ENCODE results near the gene SYT9.

Gene SYT9

DNA sequence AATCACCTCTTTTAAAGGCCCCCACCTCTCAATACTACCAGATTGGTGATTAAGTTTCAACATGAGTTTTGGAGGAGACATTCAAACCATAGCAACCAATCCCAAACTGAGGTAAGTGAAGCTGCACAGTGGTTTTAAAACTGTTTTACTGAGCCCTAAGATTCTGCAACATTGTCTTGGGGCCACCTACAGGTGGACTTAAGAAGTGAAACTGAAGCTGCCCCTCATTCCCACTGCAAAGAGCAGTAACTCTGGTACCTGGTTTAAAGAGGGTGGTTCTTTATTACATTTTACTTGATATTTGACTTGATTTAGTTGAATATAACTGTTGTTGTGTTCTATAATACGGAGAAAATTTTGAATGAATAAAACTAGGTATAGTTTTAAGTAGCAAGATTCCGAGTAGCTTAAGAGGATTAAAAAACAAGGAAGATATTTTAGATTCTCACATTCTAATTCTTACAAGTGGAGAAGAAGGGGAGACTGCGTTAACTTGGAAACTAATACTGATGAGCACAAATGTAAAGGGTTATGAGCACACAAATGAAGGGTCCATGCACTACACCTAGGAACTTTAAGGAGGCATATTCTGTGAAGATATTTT is 26.7 kb downstream of the SYT9 start:
- H3K14ac ChIP-seq (ENCODE audit: low read length): no peak overlapping the region
- no peaks in the 10 kb centered on the region for H3K79me1 ChIP-seq (ENCODE audit: low read length)
- peak in 1 of 2 donors; percentile 33 for DNase-seq
- no peak overlapping the region for H2BK12ac ChIP-seq (ENCODE audit: low read length)
- no peak overlapping the region for H3K23ac ChIP-seq (ENCODE audit: low read length)
- no peak overlapping the region for H3K4me3 ChIP-seq (ENCODE audit: low read depth, low read length)
- H2BK5ac ChIP-seq (ENCODE audit: low read depth, low read length, poor library complexity): no peak overlapping the region
- no peak overlapping the region for H4K8ac ChIP-seq (ENCODE audit: low read depth, low read length)
- no peaks in the 10 kb centered on the region for H3K9me3 ChIP-seq (ENCODE audit: insufficient read depth, low read depth, low read length)
- H3K36me3 ChIP-seq (ENCODE audit: control insufficient read depth in 1 of 2, insufficient read depth in 2 of 2, low read length in 2 of 2): no peaks in the 10 kb centered on the region
- WGBS (ENCODE audit: extremely low coverage, insufficient coverage, insufficient read length): no CpG with 5 or more reads among the region's 3 CpGs
- H4K91ac ChIP-seq (ENCODE audit: low read depth, low read length): no peak overlapping the region
- H2AFZ ChIP-seq (ENCODE audit: insufficient read depth, low read length, poor library complexity): no peak overlapping the region
- H2BK120ac ChIP-seq (ENCODE audit: insufficient read depth, low read length, poor library complexity): no peak overlapping the region
- H3K27ac ChIP-seq (ENCODE audit: low read depth, low read length): no peak overlapping the region
- peaks cover 3 to 4% of the 10 kb centered on the region in 2 experiments for H3K4me1 ChIP-seq (ENCODE audit: control insufficient read depth in 1 of 2, insufficient read depth in 2 of 2, low read length in 2 of 2)
- H4K12ac ChIP-seq (ENCODE audit: low read depth, low read length): no peak overlapping the region
- H3K9ac ChIP-seq (ENCODE audit: low read length): no peak overlapping the region
- H3K27me3 ChIP-seq (ENCODE audit: insufficient read depth, low read length): no peaks in the 10 kb centered on the region
- no peaks in the 10 kb centered on the region for H3K79me2 ChIP-seq (ENCODE audit: control insufficient read depth, insufficient read depth, low read length, poor library complexity)
- H2AK5ac ChIP-seq (ENCODE audit: low read length): no peak overlapping the region
- no peak overlapping the region for H3K18ac ChIP-seq (ENCODE audit: low read length)
- H3K4me2 ChIP-seq (ENCODE audit: low read length): no peak overlapping the region
- no peak overlapping the region for H3K4ac ChIP-seq (ENCODE audit: low read depth, low read length)

DNA sequence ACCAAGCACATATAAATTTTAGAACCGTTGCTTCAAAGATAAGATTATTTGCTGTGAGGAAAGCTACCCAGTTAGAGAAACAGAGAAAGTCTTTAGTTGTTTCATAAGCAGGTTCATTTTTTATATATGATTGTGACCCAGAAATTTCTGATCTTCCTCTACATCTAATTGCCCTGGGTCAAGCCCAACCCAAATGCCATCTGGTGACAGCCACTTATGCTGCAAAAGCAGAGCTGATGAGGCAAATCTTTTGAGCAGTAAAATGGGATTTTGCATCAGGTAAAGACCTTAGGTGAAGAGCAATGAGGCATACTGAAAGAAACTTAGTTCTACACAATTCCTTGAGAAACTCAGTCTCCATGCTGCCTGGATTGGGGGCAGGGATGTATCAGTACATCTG is 28.0 kb downstream of the SYT9 start:
- no CpG with 5 or more reads among the region's 1 CpG for WGBS (ENCODE audit: extremely low coverage, insufficient coverage, insufficient read length)
- DNase-seq: no peak
- Histone ChIP-seq H2BK12ac (ENCODE audit: low read length) (no peak overlapping the region), H3K79me1 (ENCODE audit: low read length) (no peaks in the 10 kb centered on the region), H3K9me3 (ENCODE audit: insufficient read depth, low read depth, low read length) (no peaks in the 10 kb centered on the region), H3K4me2 (ENCODE audit: low read length) (no peak overlapping the region), H2BK120ac (ENCODE audit: insufficient read depth, low read length, poor library complexity) (peak overlapping the region; percentile 33), H4K12ac (ENCODE audit: low read depth, low read length) (no peak overlapping the region), H3K27ac (ENCODE audit: low read depth, low read length) (no peak overlapping the region), H3K27me3 (ENCODE audit: insufficient read depth, low read length) (no peaks in the 10 kb centered on the region), H2AK5ac (ENCODE audit: low read length) (no peak overlapping the region), H3K4me3 (ENCODE audit: low read depth, low read length) (no peak overlapping the region), H3K4me1 (ENCODE audit: control insufficient read depth in 1 of 2, insufficient read depth in 2 of 2, low read length in 2 of 2) (peaks cover 3 to 4% of the 10 kb centered on the region in 2 experiments), H3K23ac (ENCODE audit: low read length) (no peak overlapping the region), H3K9ac (ENCODE audit: low read length) (no peak overlapping the region), H3K79me2 (ENCODE audit: control insufficient read depth, insufficient read depth, low read length, poor library complexity) (no peaks in the 10 kb centered on the region), H3K18ac (ENCODE audit: low read length) (no peak overlapping the region), H2AFZ (ENCODE audit: insufficient read depth, low read length, poor library complexity) (no peak overlapping the region), H3K4ac (ENCODE audit: low read depth, low read length) (no peak overlapping the region), H3K36me3 (ENCODE audit: control insufficient read depth in 1 of 2, insufficient read depth in 2 of 2, low read length in 2 of 2) (no peaks in the 10 kb centered on the region), H4K91ac (ENCODE audit: low read depth, low read length) (no peak overlapping the region), H3K14ac (ENCODE audit: low read length) (no peak overlapping the region), H2BK5ac (ENCODE audit: low read depth, low read length, poor library complexity) (no peak overlapping the region), H4K8ac (ENCODE audit: low read depth, low read length) (no peak overlapping the region)

DNA sequence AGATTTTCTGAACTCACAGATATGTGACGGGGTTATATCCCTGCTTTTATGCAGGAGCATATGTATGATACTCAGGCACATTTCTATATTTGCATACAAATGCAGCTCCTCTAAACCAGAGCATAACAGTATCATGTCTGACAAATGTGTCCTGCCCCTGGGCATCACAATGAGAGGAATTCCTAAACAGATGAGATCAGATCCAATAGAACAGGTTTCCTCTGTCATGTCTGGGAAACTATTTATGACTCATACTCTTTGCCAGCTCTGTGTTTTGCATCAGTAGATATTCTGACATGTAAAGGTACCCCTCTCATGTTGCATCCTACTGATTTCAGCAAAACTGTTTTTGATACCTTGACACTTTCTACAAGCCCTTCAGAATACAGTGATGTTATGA is 29.4 kb downstream of the SYT9 start:
- no peak overlapping the region for H2BK120ac ChIP-seq (ENCODE audit: insufficient read depth, low read length, poor library complexity)
- WGBS (ENCODE audit: extremely low coverage, insufficient coverage, insufficient read length): no CpG with 5 or more reads among the region's 1 CpG
- no peak overlapping the region for H4K8ac ChIP-seq (ENCODE audit: low read depth, low read length)
- H3K14ac ChIP-seq (ENCODE audit: low read length): no peak overlapping the region
- no peak overlapping the region for H2AFZ ChIP-seq (ENCODE audit: insufficient read depth, low read length, poor library complexity)
- no peaks in the 10 kb centered on the region for H3K79me1 ChIP-seq (ENCODE audit: low read length)
- H4K12ac ChIP-seq (ENCODE audit: low read depth, low read length): no peak overlapping the region
- H3K27ac ChIP-seq (ENCODE audit: low read depth, low read length): peak overlapping the region; percentile 30
- H4K91ac ChIP-seq (ENCODE audit: low read depth, low read length): no peak overlapping the region
- no peaks in the 10 kb centered on the region for H3K79me2 ChIP-seq (ENCODE audit: control insufficient read depth, insufficient read depth, low read length, poor library complexity)
- peaks cover 4% of the 10 kb centered on the region for H3K9me3 ChIP-seq (ENCODE audit: insufficient read depth, low read depth, low read length)
- H2BK5ac ChIP-seq (ENCODE audit: low read depth, low read length, poor library complexity): no peak overlapping the region
- no peak overlapping the region for H3K4me3 ChIP-seq (ENCODE audit: low read depth, low read length)
- no peak overlapping the region for H2BK12ac ChIP-seq (ENCODE audit: low read length)
- no peak overlapping the region for H3K9ac ChIP-seq (ENCODE audit: low read length)
- DNase-seq: peak; percentile 88 to 97
- H3K4me2 ChIP-seq (ENCODE audit: low read length): peak overlapping the region; percentile 52
- H2AK5ac ChIP-seq (ENCODE audit: low read length): no peak overlapping the region
- no peak overlapping the region for H3K18ac ChIP-seq (ENCODE audit: low read length)
- no peak overlapping the region for H3K23ac ChIP-seq (ENCODE audit: low read length)
- H3K27me3 ChIP-seq (ENCODE audit: insufficient read depth, low read length): no peaks in the 10 kb centered on the region
- no peak overlapping the region for H3K4ac ChIP-seq (ENCODE audit: low read depth, low read length)
- H3K36me3 ChIP-seq (ENCODE audit: control insufficient read depth in 1 of 2, insufficient read depth in 2 of 2, low read length in 2 of 2): peaks cover 0 to 3% of the 10 kb centered on the region in 2 experiments
- peaks cover 3 to 4% of the 10 kb centered on the region in 2 experiments for H3K4me1 ChIP-seq (ENCODE audit: control insufficient read depth in 1 of 2, insufficient read depth in 2 of 2, low read length in 2 of 2)

DNA sequence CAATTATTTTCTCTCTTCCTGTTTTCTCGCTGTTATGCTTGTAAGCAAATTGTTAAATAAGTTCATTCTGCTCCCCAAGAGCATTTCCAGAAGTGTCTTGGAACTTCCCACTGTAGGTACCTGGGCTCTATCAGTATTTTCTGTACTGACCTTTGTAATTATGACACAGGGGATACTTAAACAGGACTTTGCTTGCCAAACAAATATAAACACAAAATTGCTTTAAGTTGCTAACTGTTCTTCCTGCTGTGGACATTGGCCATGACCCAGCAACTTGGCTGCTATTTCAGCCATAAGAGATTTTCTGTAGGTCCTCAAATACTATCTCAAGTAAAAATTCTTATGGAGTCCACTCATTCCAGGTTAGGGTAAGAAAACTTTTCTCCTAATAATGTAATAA is 30.1 kb downstream of the SYT9 start:
- Histone ChIP-seq H3K27me3 (ENCODE audit: insufficient read depth, low read length) (no peaks in the 10 kb centered on the region), H2AFZ (ENCODE audit: insufficient read depth, low read length, poor library complexity) (no peak overlapping the region), H2BK12ac (ENCODE audit: low read length) (peak overlapping the region; percentile 40), H3K23ac (ENCODE audit: low read length) (no peak overlapping the region), H4K12ac (ENCODE audit: low read depth, low read length) (no peak overlapping the region), H2AK5ac (ENCODE audit: low read length) (no peak overlapping the region), H3K4me2 (ENCODE audit: low read length) (no peak overlapping the region), H3K4me1 (ENCODE audit: control insufficient read depth in 1 of 2, insufficient read depth in 2 of 2, low read length in 2 of 2) (peaks cover 3 to 4% of the 10 kb centered on the region in 2 experiments), H3K79me2 (ENCODE audit: control insufficient read depth, insufficient read depth, low read length, poor library complexity) (no peaks in the 10 kb centered on the region), H2BK5ac (ENCODE audit: low read depth, low read length, poor library complexity) (no peak overlapping the region), H3K9ac (ENCODE audit: low read length) (no peak overlapping the region), H3K4me3 (ENCODE audit: low read depth, low read length) (no peak overlapping the region), H3K4ac (ENCODE audit: low read depth, low read length) (no peak overlapping the region), H3K14ac (ENCODE audit: low read length) (no peak overlapping the region), H3K27ac (ENCODE audit: low read depth, low read length) (peak overlapping the region; percentile 45), H3K36me3 (ENCODE audit: control insufficient read depth in 1 of 2, insufficient read depth in 2 of 2, low read length in 2 of 2) (peaks cover 0 to 3% of the 10 kb centered on the region in 2 experiments), H3K18ac (ENCODE audit: low read length) (no peak overlapping the region), H3K9me3 (ENCODE audit: insufficient read depth, low read depth, low read length) (peaks cover 5% of the 10 kb centered on the region), H4K91ac (ENCODE audit: low read depth, low read length) (no peak overlapping the region), H3K79me1 (ENCODE audit: low read length) (no peaks in the 10 kb centered on the region), H2BK120ac (ENCODE audit: insufficient read depth, low read length, poor library complexity) (no peak overlapping the region), H4K8ac (ENCODE audit: low read depth, low read length) (no peak overlapping the region)
- no peak for DNase-seq
- WGBS (ENCODE audit: extremely low coverage, insufficient coverage, insufficient read length): no CpG with 5 or more reads among the region's 1 CpG
